ENCODE measurements around the gene GTF2F2. TPM values are rescaled to one million over a fixed set of nuclear protein-coding genes. Genes with fewer than 3 reads are reported as not detected.

The GTF2F2 gene
- total and polyA plus RNA-seq, 2 experiments from 2014 or later = 42.1 to 75.6 TPM

- TF ChIP-seq REST (IDR thresholded peaks at IDR 0.05; ENCODE audit: unreplicated experiment) (no peak), CTCF (conservative IDR thresholded peaks at IDR 0.05; ENCODE audit: low read depth in 2 of 2) (no peak), CREB1 (CRISPR knock-in tag; IDR thresholded peaks at IDR 0.05; ENCODE audit: low read depth) (no peak), NANOG (IDR thresholded peaks at IDR 0.05; ENCODE audit: borderline replicate concordance) (no peak), EZH2phosphoT487 (IDR thresholded peaks at IDR 0.05; ENCODE audit: unreplicated experiment) (no peak)
Observed at GRCh38 chr13:45196096-45196495, 75.8 kb downstream of the GTF2F2 start (continued).

GRCh38 chr13:45196622-45197021 is 76.3 kb downstream of the GTF2F2 start:
- no peak overlapping the region for H3K4me2 ChIP-seq
- ATAC-seq (no peak), DNase-seq (ENCODE audit: low spot score) (no peak)
- no peaks in the 10 kb centered on the region for H3K36me3 ChIP-seq (ENCODE audit: insufficient read depth)
- H3K36me3 Mint-ChIP-seq (ENCODE audit: low read depth) = 0 out of 3 replicates have a peak, but pooled peaks cover 2% of the 10 kb centered on the region
- no peaks in the 10 kb centered on the region for H3K9me2 ChIP-seq (ENCODE audit: insufficient read depth)
- no peak overlapping the region for H3K4me3 ChIP-seq
- no peaks in the 10 kb centered on the region for H3K9me3 Mint-ChIP-seq
- peaks cover 6% of the 10 kb centered on the region; the same call in 1 of the 2 replicates for H3K79me2 ChIP-seq (replicated peaks; ENCODE audit: insufficient read depth)
- H3F3A ChIP-seq (replicated peaks; ENCODE audit: low read depth) = no peaks in the 10 kb centered on the region; the same call in 1 of the 2 replicates
- no peaks in the 10 kb centered on the region for H3K27me3 Mint-ChIP-seq (ENCODE audit: insufficient read depth, low read depth, poor library complexity)
- no peak overlapping the region for H3K4me3 Mint-ChIP-seq
- H4K20me1 ChIP-seq (replicated peaks; ENCODE audit: insufficient read depth) = peaks cover 6% of the 10 kb centered on the region
- H2AFZ ChIP-seq = no peak overlapping the region
- H3K4me1 ChIP-seq (ENCODE audit: insufficient read depth) = peaks cover 21% of the 10 kb centered on the region; the same call in 1 of the 2 replicates
- H3K27ac Mint-ChIP-seq = no peak overlapping the region
- peaks cover 33% of the 10 kb centered on the region for H3K4me1 Mint-ChIP-seq
- no peaks in the 10 kb centered on the region for H3K27me3 ChIP-seq (ENCODE audit: insufficient read depth)
- no peak overlapping the region; the same call in 1 of the 2 replicates for H3K27ac ChIP-seq (ENCODE audit: low read depth)
- TF ChIP-seq ETS1 (IDR thresholded peaks at IDR 0.05) = no peak
- no peak for TF ChIP-seq REST (IDR thresholded peaks at IDR 0.05; ENCODE audit: unreplicated experiment)
- TF ChIP-seq JUNB (IDR thresholded peaks at IDR 0.05; ENCODE audit: unreplicated experiment) = no peak
- no peak for TF ChIP-seq ZNF331 (CRISPR knock-in tag; IDR thresholded peaks at IDR 0.05; ENCODE audit: low read depth)
- TF ChIP-seq CTCF (conservative IDR thresholded peaks at IDR 0.05; ENCODE audit: low read depth in 2 of 2) = no peak
- TF ChIP-seq EZH2phosphoT487 (IDR thresholded peaks at IDR 0.05; ENCODE audit: unreplicated experiment) = no peak
- TF ChIP-seq NANOG (IDR thresholded peaks at IDR 0.05; ENCODE audit: borderline replicate concordance) = no peak
- no peak for TF ChIP-seq CREB1 (CRISPR knock-in tag; IDR thresholded peaks at IDR 0.05; ENCODE audit: low read depth)

All from GM23338 (cell line).